Cardiac fibroblast (primary cell): Measurements from ENCODE around the gene CHI3L1.

Experiments used
- DNase-seq, 2 donors: peaks; one replicate each; pipeline versions ENCODE4 v3.0.0 to v3.0.0-alpha.2; 2010; ENCODE audit warnings: low read depth in 2 of 2
- H3K4me3 ChIP-seq, 2 donors: replicated peaks in 1 of 2; 1 replicate in 1 of 2; 2 replicates in 1 of 2; pipeline ENCODE4 v1.5.1; 2011; ENCODE audit warnings: low read depth in 2 of 2, low read length in 2 of 2, mild to moderate bottlenecking in 2 of 2, moderate library complexity in 1 of 2
- CTCF ChIP-seq: IDR thresholded peaks from one replicate; pipeline ENCODE4 v1.5.1; 2011; ENCODE audit warnings: low read depth, mild to moderate bottlenecking, low read length, inconsistent platforms

Gene CHI3L1

GRCh38 chr1:203223012-203223775 lies 36.7 kb upstream of the CHI3L1 start:
- no peak overlapping the region for H3K4me3 ChIP-seq
- TF ChIP-seq CTCF, result no peak
- DNase-seq, result no peak

- no peak overlapping the region for H3K4me3 ChIP-seq
- no peak for TF ChIP-seq CTCF
- DNase-seq, result no peak
These were observed 33.4 kb upstream of the CHI3L1 start for GRCh38 chr1:203219934-203220333.

- H3K4me3 ChIP-seq, result no peak overlapping the region
- no peak for DNase-seq
- TF ChIP-seq CTCF, result no peak
These were observed 32.7 kb upstream of the CHI3L1 start for GRCh38 chr1:203219171-203219570.

GRCh38 chr1:203217668-203218067 lies 31.2 kb upstream of the CHI3L1 start:
- DNase-seq, result no peak
- no peak overlapping the region for H3K4me3 ChIP-seq
- no peak for TF ChIP-seq CTCF

- no peak overlapping the region for H3K4me3 ChIP-seq
- DNase-seq, result no peak
- peak; percentile 16 for TF ChIP-seq CTCF
These were observed 30.7 kb upstream of the CHI3L1 start for GRCh38 chr1:203217139-203217655.

GRCh38 chr1:203216274-203217138 lies 30.0 kb upstream of the CHI3L1 start:
- peak; percentile 54 for TF ChIP-seq CTCF
- H3K4me3 ChIP-seq, result no peak overlapping the region
- DNase-seq, result peak; percentile 82 to 83
